GM21529 (cell line): ENCODE results near the gene HSPA12B.
"Not testable (repeated sequence)": the region's sequence is repeated elsewhere in the genome, so short reads cannot be mapped to it uniquely, and the experiment has no call there.

Experiments
- ATAC-seq: cut with Tn5 transposase; IDR thresholded peaks from one replicate; pipeline ENCODE4 v1.9.1; 2021; ENCODE audit not compliant: unreplicated experiment

The HSPA12B gene

DNA sequence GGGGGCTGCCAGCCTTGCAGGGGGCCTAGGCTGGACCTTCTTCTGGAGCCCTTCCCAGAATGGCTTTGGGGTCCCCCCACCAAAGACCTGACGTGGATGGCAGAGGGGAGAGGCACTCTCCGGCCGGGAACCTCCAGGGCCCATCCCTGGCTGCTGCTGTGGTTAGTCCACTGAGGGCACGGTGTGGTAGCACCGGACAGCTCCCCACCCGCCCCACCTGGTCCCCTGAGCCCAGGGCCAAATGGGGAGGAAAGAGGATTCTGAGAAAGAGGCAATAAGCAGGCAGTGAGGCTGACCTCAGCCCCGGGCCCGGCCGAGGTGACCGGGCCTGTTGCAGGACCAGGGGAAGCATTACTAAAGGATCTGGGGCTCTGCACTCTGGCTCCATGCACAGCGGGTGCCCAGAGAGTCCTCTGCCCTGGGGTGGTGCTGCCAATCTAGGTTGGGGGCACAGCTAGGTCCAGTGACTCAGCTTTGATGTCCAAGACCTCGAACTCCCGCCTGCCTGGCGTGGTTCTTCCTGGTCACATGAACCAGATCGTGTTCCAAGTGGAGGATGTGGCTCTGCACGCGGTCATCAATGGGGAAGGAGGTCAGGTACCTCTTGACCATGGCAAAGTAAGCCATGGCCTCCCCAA, 51.9 kb downstream of the HSPA12B start:
- ATAC-seq = no peak

DNA sequence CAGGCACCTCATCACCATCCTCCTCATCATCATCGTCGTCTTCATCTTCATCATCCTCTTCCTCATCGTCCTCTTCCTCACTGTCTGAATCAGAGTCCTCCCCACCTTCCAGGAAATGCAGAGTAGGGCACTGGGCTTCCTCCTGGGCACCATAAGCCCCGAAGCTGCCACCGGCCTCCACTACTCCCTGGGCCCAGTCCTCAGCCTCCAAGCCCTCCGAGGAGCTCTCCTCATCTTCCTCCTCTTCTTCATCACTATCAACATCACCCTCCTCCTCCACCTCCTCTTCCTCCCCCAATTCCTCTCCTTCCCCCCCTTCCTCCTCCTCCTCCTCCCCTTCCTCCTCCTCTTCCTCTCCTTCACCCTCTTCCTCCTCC, 52.4 kb downstream of the HSPA12B start:
- ATAC-seq = no peak

GRCh38 chr20:3785240-3786125, 53.0 kb downstream of the HSPA12B start:
- no peak for ATAC-seq

GRCh38 chr20:3786126-3786484, 53.6 kb downstream of the HSPA12B start:
- ATAC-seq = no peak

DNA sequence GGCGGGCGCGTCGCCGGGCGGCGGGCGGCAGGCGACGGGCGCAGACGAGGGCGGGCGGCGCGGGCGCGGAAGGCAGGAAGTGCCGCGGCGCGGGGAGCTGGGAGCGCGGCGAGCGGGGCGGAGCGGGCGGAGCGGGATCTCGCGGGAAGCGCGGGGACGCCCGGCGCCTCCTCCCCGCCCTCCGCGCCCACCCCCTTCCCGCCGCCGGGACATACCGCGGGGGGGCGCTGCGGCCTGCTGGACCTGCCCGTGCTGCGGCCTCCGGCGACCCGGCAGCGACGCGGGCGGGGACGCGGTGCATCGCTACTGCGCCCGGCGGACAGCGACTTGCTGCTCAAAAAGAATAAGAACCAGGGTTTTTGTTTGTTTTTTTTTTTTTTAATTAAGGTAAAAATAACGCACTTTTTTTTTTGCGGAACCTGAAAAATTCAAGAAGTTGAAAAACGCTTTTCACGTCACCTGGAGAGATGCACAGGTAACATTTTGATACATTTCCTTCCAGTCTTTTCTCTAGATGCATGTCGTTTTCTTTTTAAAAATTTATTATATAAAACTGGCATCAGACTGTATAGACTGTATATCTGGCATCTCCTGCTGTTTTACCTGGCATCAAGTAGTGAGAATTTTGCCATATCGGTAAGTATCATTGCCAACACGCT, 54.3 kb downstream of the HSPA12B start, which contains the start of gene CENPB:
Gene CENPB, minus strand, starts transcription at position 76 of the 659 bp plus-strand sequence. CDS start 257 bp downstream, outside the sequence.
- ATAC-seq = peak; percentile 78

DNA sequence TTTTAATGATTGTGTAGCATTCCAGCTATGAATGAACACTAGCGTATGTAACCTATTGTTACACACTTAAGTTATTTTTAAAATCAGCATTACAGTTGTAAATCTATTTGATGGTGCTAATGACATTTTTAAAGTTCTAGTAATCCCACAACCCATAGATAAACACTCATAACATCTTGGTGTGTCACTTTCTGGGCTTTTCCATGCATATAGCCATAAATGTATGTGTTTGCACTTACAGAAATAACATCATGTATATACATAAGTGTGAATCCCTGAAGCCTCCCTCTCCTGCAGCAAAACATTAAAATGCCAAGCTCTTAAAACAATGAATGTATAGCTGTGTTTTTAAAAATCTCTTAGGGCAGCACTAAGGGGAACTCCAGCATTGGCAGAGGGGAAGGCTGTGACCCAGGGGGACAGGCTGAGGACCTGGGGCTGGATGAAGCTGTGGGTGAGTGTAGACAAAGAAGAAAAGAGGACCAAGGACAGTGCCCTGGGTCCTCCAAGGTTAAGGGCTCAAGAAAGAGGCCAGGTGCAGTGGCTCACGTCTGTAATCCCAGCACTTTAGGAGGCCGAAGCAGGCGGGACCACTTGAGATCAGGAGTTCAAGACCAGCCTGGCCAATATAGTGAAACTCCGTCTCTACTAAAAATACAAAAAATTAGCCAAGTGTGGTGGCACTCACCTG, 55.0 kb downstream of the HSPA12B start:
- ATAC-seq = no peak

GRCh38 chr20:3788685-3789155, 56.2 kb downstream of the HSPA12B start:
- no peak for ATAC-seq

DNA sequence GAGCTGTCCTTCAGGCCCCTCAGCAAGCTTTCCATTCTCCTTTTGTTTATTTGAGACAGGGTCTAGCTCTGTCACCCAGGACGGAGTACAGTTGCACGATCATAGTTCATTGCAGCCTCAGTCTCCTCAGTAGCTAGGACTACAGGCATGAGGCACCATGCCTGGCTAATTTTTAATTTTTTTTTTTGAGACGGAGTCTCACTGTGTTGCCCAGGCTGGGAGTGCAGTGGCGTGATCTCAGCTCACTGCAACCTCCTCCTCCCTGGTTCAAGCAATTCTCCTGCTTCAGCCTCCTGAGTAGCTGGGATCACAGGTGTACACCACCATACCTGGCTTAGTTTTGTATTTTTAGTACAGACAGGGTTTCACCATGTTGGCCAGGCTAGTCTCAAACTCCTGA, 56.7 kb downstream of the HSPA12B start:
- ATAC-seq = not testable (repeated sequence)

GRCh38 chr20:3794168-3794567, 61.7 kb downstream of the HSPA12B start:
- ATAC-seq = not testable (repeated sequence)

DNA sequence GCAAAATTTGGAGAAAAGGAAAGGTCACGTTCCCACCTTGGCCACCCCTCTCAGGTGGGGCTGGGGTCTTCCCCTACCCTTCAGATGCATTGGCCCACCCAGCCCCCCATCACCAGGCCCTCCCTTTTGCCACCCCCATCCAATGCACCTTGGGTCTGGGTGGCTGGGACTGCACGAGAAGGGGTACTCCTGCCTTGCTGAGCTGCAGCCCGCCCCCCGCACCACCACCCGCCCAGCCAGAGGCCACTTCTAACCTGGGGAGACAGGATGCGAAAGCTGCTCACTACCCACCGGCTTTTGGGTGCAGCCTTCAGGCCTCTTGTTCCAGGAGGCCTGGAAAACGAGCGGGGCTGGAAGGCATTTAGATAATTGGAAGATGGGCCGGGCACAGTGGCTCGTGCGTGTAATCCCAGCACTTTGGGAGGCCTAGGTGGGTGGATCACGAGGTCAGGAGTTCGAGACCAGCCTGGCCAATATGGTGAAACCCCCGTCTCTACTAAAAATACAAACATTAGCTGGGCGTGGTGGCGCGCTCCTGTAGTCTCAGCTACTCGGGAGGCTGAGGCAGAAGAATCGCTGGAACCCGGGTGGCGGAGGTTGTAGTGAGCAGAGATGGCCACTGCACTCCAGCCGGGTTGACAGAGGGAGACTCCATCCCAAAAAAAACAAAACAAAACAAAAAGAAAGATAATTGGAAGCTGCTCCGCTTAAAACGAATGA, 62.4 kb downstream of the HSPA12B start:
- ATAC-seq = no peak

GRCh38 chr20:3795511-3796468, 63.3 kb downstream of the HSPA12B start, which contains the start of gene CDC25B:
TSS of gene CDC25B (plus strand) at chr20:3796310. CDS start at chr20:3796532, 222 bp downstream.
- ATAC-seq = peak; percentile 70

- no peak for ATAC-seq
Measured at GRCh38 chr20:3796477-3797225, 64.2 kb downstream of the HSPA12B start.

GRCh38 chr20:3797226-3797545, 64.7 kb downstream of the HSPA12B start:
- no peak for ATAC-seq

- no peak for ATAC-seq
Measured at GRCh38 chr20:3797592-3798372, 65.3 kb downstream of the HSPA12B start.

GRCh38 chr20:3798373-3798768, 65.9 kb downstream of the HSPA12B start:
- no peak for ATAC-seq

- no peak for ATAC-seq
Measured at GRCh38 chr20:3798908-3799248, 66.4 kb downstream of the HSPA12B start.

DNA sequence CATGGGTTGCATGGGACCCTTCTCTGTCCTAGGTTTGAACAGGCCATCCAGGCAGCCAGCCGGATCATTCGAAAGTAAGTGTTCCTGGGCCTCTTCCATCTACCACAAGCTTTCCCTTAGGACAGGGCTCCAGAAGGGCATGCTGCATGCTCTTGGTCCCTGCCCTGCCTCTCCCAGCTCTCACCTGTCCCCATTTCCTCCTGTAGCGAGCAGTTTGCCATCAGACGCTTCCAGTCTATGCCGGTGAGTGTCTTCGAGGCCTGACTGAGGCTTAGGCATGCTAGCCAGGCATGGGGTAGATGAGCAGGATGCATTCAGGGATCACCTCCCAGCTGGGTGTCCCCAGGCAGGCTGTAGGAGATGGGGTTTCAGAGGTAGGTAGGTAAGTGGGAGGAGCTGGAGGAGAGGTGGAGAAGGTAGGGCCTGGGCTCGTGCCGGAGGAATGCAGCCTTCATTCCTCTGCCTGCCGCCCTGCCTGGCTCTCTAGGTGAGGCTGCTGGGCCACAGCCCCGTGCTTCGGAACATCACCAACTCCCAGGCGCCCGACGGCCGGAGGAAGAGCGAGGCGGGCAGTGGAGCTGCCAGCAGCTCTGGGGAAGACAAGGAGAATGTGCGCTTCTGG, 67.9 kb downstream of the HSPA12B start:
- no peak for ATAC-seq

DNA sequence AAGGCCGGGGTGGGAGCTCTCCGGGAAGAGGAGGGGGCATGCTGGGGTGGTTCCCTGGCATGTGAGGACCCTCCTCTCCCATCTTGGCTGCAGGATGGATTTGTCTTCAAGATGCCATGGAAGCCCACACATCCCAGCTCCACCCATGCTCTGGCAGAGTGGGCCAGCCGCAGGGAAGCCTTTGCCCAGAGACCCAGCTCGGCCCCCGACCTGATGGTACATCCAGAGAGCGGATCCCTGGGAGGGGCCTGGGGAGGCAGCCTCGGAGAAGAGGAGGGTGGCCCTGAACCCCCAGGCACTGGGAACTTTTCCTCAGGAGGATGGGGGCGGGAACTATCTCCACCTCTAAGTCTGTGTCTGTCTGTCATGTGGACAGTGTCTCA, 68.4 kb downstream of the HSPA12B start:
- no peak for ATAC-seq
